DOHH2 (cell line): Measurements from ENCODE around the gene COPS4.

ENCODE experiments used
- CTCF ChIP-seq: fragments of 200-600 bp; sonication (generic); IDR thresholded peaks from one replicate; pipeline ENCODE4 v1.5.1; 2014; ENCODE audit warnings: antibody characterized with exemption, mild to moderate bottlenecking, low read depth, low read length; ENCODE audit not compliant: poor library complexity, severe bottlenecking
- EZH2phosphoT487 ChIP-seq: fragments of 200-600 bp; sonication (generic); IDR thresholded peaks from 2 replicates; pipeline ENCODE4 v1.6.1; 2017; ENCODE audit warnings: borderline replicate concordance, mild to moderate bottlenecking, antibody characterized with exemption, low read length, moderate library complexity, mixed read lengths

DNA sequence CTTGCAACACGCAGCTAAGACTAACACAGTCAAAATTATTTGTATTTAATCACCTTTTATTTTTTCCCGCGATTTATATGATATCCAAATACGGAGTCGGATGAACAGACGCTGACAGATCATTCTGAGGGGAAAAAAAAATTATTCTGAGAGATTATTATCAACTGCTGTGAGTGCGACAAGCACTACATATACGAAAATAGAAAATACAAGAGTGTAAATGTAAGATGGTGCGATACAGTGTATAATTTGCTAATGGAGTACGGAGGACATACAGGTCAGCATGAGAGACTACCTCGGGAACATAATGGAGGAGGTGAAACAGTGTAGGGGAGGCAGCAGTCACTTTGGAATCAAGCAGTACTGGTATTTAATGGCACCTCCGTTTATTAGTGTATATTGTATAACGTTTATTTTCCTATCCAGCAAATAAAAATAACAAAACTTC, 21.5 kb upstream of the COPS4 start:
- TF ChIP-seq CTCF (no peak), EZH2phosphoT487 (no peak)
